ENCODE measurements around the gene PNMA6E.

The PNMA6E gene

GRCh38 chrX:153349952-153350351 lies 51.2 kb downstream of the PNMA6E start:
- no peak for DNase-seq (ENCODE audit: low spot score)

DNA sequence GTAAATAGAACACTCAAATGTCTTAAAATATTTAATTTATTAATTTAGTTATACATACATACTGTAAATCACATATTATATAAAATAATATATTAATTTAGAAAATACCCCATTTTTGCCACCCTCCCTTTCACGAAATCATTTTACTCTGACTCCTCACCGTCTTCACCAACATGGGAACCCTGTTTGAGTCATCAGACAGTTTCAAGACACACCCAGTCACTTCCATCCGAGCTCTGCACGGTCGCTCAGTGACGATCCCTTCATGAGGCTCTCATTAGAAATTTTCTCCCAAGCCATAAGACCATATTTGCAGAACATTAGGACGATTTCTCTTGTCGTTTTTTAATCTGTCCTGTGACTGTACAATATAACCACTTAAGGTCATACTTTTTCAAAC lies 52.7 kb downstream of the PNMA6E start:
- DNase-seq (ENCODE audit: low spot score): no peak

GRCh38 chrX:153347530-153347929 lies 53.6 kb downstream of the PNMA6E start:
- no peak for DNase-seq (ENCODE audit: low spot score)
